ENCODE results near the gene TEK.

The TEK gene

GRCh38 chr9:27065288-27065687, 43.7 kb upstream of the TEK start:
- DNase-seq (ENCODE audit: low read depth in 1 of 2, low spot score in 1 of 2), result no peak
- H3K27me3 ChIP-seq (ENCODE audit: insufficient read depth, poor library complexity, severe bottlenecking), result no peaks in the 10 kb centered on the region
- no peak overlapping the region for H3K27ac ChIP-seq (replicated peaks)
- no peak overlapping the region for H3K4me3 ChIP-seq (replicated peaks; ENCODE audit: insufficient read depth, low read length)
- TF ChIP-seq POLR2AphosphoS5 (IDR thresholded peaks at IDR 0.05; ENCODE audit: low read depth) (no peak), CTCF (IDR thresholded peaks at IDR 0.05; ENCODE audit: insufficient read depth, low read length) (no peak), GABPA (IDR thresholded peaks at IDR 0.05; ENCODE audit: low read depth) (no peak), SPI1 (IDR thresholded peaks at IDR 0.05; ENCODE audit: borderline replicate concordance, low read depth) (no peak), REST (IDR thresholded peaks at IDR 0.05; ENCODE audit: insufficient replicate concordance, low read depth) (no peak)

GRCh38 chr9:27073841-27074728, 34.9 kb upstream of the TEK start:
- TF ChIP-seq REST (IDR thresholded peaks at IDR 0.05; ENCODE audit: insufficient replicate concordance, low read depth) (no peak), CTCF (IDR thresholded peaks at IDR 0.05; ENCODE audit: insufficient read depth, low read length) (no peak), GABPA (IDR thresholded peaks at IDR 0.05; ENCODE audit: low read depth) (no peak), POLR2AphosphoS5 (IDR thresholded peaks at IDR 0.05; ENCODE audit: low read depth) (no peak), SPI1 (IDR thresholded peaks at IDR 0.05; ENCODE audit: borderline replicate concordance, low read depth) (no peak)
- Histone ChIP-seq H3K27ac (replicated peaks) (no peak overlapping the region), H3K4me3 (replicated peaks; ENCODE audit: insufficient read depth, low read length) (no peak overlapping the region), H3K27me3 (ENCODE audit: insufficient read depth, poor library complexity, severe bottlenecking) (no peaks in the 10 kb centered on the region)
- DNase-seq (ENCODE audit: low read depth in 1 of 2, low spot score in 1 of 2), result no peak

- TF ChIP-seq POLR2AphosphoS5 (IDR thresholded peaks at IDR 0.05; ENCODE audit: low read depth), result no peak
- TF ChIP-seq SPI1 (IDR thresholded peaks at IDR 0.05; ENCODE audit: borderline replicate concordance, low read depth), result no peak
- no peak for TF ChIP-seq GABPA (IDR thresholded peaks at IDR 0.05; ENCODE audit: low read depth)
- TF ChIP-seq CTCF (IDR thresholded peaks at IDR 0.05; ENCODE audit: insufficient read depth, low read length), result no peak
- no peak for TF ChIP-seq REST (IDR thresholded peaks at IDR 0.05; ENCODE audit: insufficient replicate concordance, low read depth)
- no peaks in the 10 kb centered on the region for H3K27me3 ChIP-seq (ENCODE audit: insufficient read depth, poor library complexity, severe bottlenecking)
- H3K4me3 ChIP-seq (replicated peaks; ENCODE audit: insufficient read depth, low read length), result no peak overlapping the region
- H3K27ac ChIP-seq (replicated peaks), result no peak overlapping the region
- DNase-seq (ENCODE audit: low read depth in 1 of 2, low spot score in 1 of 2), result no peak
These were observed 30.3 kb upstream of the TEK start for GRCh38 chr9:27078685-27079084.
